CD14-positive monocyte (primary cell): ENCODE results near the gene GPER1. TPM values are rescaled to one million over a fixed set of nuclear protein-coding genes. Genes with fewer than 3 reads are reported as not detected.
A peak's percentile ranks its signal among the peaks of the same experiment; 100 is the strongest.

ENCODE experiments used
- DNase-seq, 3 donors: peaks; one replicate each; pipeline ENCODE4 v3.0.0-alpha.2; 2011 to 2022
- H2AFZ ChIP-seq: 2 replicates; pipeline ENCODE4 v1.6.0; 2012; ENCODE audit warnings: mild to moderate bottlenecking, low read depth, low read length, inconsistent platforms; ENCODE audit not compliant: insufficient read depth, poor library complexity, severe bottlenecking
- H3K27ac ChIP-seq, 2 donors: 1 replicate in 1 of 2; 2 replicates in 1 of 2; pipeline ENCODE4 v1.5.1; 2012 to 2013; ENCODE audit warnings: low read length in 2 of 2, control low read depth in 1 of 2, inconsistent platforms in 1 of 2, low read depth in 1 of 2, mild to moderate bottlenecking in 1 of 2
- H3K27me3 ChIP-seq, 2 donors: one replicate each; pipeline versions ENCODE4 v1.6.0 to v1.6.1; 2011 to 2013; ENCODE audit warnings: low read length in 2 of 2; ENCODE audit not compliant: control insufficient read depth in 2 of 2, insufficient read depth in 2 of 2
- H3K36me3 ChIP-seq, 2 donors: replicated peaks in 1 of 2; 1 replicate in 1 of 2; 2 replicates in 1 of 2; pipeline versions ENCODE4 v1.5.1 to v1.6.1; 2012 to 2013; ENCODE audit warnings: low read length in 2 of 2, control low read depth in 1 of 2, inconsistent platforms in 1 of 2, mild to moderate bottlenecking in 1 of 2; ENCODE audit not compliant: insufficient read depth in 2 of 2, control insufficient read depth in 1 of 2
- H3K4me1 ChIP-seq, 2 donors: 1 replicate in 1 of 2; 2 replicates in 1 of 2; pipeline versions ENCODE4 v1.5.1 to v1.6.1; 2012 to 2013; ENCODE audit warnings: low read length in 2 of 2, control low read depth in 1 of 2, inconsistent platforms in 1 of 2, mild to moderate bottlenecking in 1 of 2, moderate library complexity in 1 of 2; ENCODE audit not compliant: insufficient read depth in 2 of 2, control insufficient read depth in 1 of 2
- H3K4me2 ChIP-seq: replicated peaks from 2 replicates; pipeline ENCODE3; 2012; ENCODE audit warnings: low read length, moderate library complexity, mild to moderate bottlenecking; ENCODE audit not compliant: poor library complexity, severe bottlenecking; ENCODE audit errors: extremely low read depth
- H3K4me3 ChIP-seq, 3 experiments: fragments of 200-600 bp in 1 of 3; sonication (generic) in 1 of 3; replicated peaks in 1 of 3; 1 replicate in 2 of 3; 2 replicates in 1 of 3; pipeline ENCODE4 v1.5.1; 2011 to 2013; ENCODE audit warnings: low read length in 3 of 3, mild to moderate bottlenecking in 3 of 3, control low read depth in 2 of 3, low read depth in 2 of 3, inconsistent platforms in 1 of 3, moderate library complexity in 1 of 3
- H3K79me2 ChIP-seq: 2 replicates; pipeline ENCODE4 v1.6.0; 2012; ENCODE audit warnings: mild to moderate bottlenecking, control low read depth, inconsistent platforms, low read length, moderate library complexity; ENCODE audit not compliant: insufficient read depth
- H3K9ac ChIP-seq: 2 replicates; pipeline ENCODE4 v1.6.0; 2017; ENCODE audit warnings: low read length, mild to moderate bottlenecking; ENCODE audit not compliant: insufficient read depth, poor library complexity, severe bottlenecking
- H3K9me3 ChIP-seq, 2 donors: replicated peaks in 1 of 2; 1 replicate in 1 of 2; 2 replicates in 1 of 2; pipeline versions ENCODE4 v1.5.1 to v1.6.1; 2012 to 2013; ENCODE audit warnings: low read length in 2 of 2, control low read depth in 1 of 2; ENCODE audit not compliant: control insufficient read depth in 1 of 2, insufficient read depth in 1 of 2
- H4K20me1 ChIP-seq: 2 replicates; pipeline ENCODE4 v1.6.0; 2012; ENCODE audit warnings: mild to moderate bottlenecking, low read length, control low read depth, moderate library complexity; ENCODE audit not compliant: insufficient read depth
- H3K27ac Mint-ChIP-seq, 7 donors: one replicate each; pipeline ENCODE4 v1.8.0; 2020; ENCODE audit warnings: mild to moderate bottlenecking in 7 of 7, mixed read lengths in 7 of 7, moderate library complexity in 6 of 7, inconsistent platforms in 2 of 7
- H3K27me3 Mint-ChIP-seq, 3 donors: one replicate each; pipeline ENCODE4 v1.8.0; 2021 to 2022; ENCODE audit warnings: low read depth in 3 of 3, mild to moderate bottlenecking in 3 of 3, mixed read lengths in 3 of 3, moderate library complexity in 3 of 3, inconsistent platforms in 1 of 3
- H3K36me3 Mint-ChIP-seq, 2 donors: one replicate each; pipeline ENCODE4 v1.8.0; 2020; ENCODE audit warnings: mixed read lengths in 2 of 2, inconsistent platforms in 1 of 2, mild to moderate bottlenecking in 1 of 2
- H3K4me1 Mint-ChIP-seq: one replicate; pipeline ENCODE4 v1.8.0; 2020; ENCODE audit warnings: mild to moderate bottlenecking, mixed read lengths
- H3K4me3 Mint-ChIP-seq, 2 donors: one replicate each; pipeline ENCODE4 v1.8.0; 2020; ENCODE audit warnings: mild to moderate bottlenecking in 2 of 2, mixed read lengths in 2 of 2, moderate library complexity in 1 of 2
- H3K9me3 Mint-ChIP-seq, 7 donors: one replicate each; pipeline ENCODE4 v1.8.0; 2020 to 2022; ENCODE audit warnings: mixed read lengths in 7 of 7, mild to moderate bottlenecking in 6 of 7, moderate library complexity in 6 of 7, inconsistent platforms in 2 of 7
- WGBS: methylation state at CpG from one replicate; pipeline ENCODE4 v1.1.5; 2013; ENCODE audit warnings: missing lambda C conversion rate; ENCODE audit not compliant: insufficient coverage; 5-methylcytosine and 5-hydroxymethylcytosine counted together
- intact Hi-C, 2 donors: fragments of 100-400 bp; cut with micrococcal nuclease; formaldehyde crosslinking; loops; one replicate each; pipeline versions ENCODE4 v1.15.0 to v1.15.1; 2023
- polyA plus RNA-seq, 3 donors: library from polyadenylated mRNA; depleted of rRNA in 1 of 3; unstranded in 2 of 3; stranded (reverse) in 1 of 3; fragments of 300-500 nt in 2 of 3; fragments of >200 nt in 1 of 3; fragmentation: Illumina TruSeq in 2 of 3; gene quantifications; 1 replicate in 2 of 3; 2 replicates in 1 of 3; pipeline ENCODE4 v1.2.3, GENCODE V29; 2012 to 2021
- TF ChIP-seq, protein P1 (sequence below): fragments of 200-600 bp; IDR thresholded peaks from one replicate; pipeline ENCODE4 v1.8.0; 2022; ENCODE audit warnings: antibody characterized with exemption, mild to moderate bottlenecking

GPER1 gene
- polyA plus RNA-seq, 3 donors = 0.35 to 10.0 (median 4.1) TPM

GRCh38 chr7:1101563-1102431 is 13.9 kb downstream of the GPER1 start:
- no peaks in the 10 kb centered on the region for H3K27me3 ChIP-seq
- H2AFZ ChIP-seq = no peak overlapping the region
- H3K27ac ChIP-seq = no peak overlapping the region
- no peaks in the 10 kb centered on the region for H3K36me3 ChIP-seq
- Mint-ChIP-seq H3K4me1 (peaks cover 7% of the 10 kb centered on the region), H3K4me3 (no peak overlapping the region), H3K27ac (no peak overlapping the region), H3K9me3 (peaks cover 0 to 4% (median 1%) of the 10 kb centered on the region in 7 donors), H3K36me3 (no peaks in the 10 kb centered on the region), H3K27me3 (peaks cover 0 to 2% (median 1%) of the 10 kb centered on the region in 3 donors)
- TF ChIP-seq, protein P1, sequence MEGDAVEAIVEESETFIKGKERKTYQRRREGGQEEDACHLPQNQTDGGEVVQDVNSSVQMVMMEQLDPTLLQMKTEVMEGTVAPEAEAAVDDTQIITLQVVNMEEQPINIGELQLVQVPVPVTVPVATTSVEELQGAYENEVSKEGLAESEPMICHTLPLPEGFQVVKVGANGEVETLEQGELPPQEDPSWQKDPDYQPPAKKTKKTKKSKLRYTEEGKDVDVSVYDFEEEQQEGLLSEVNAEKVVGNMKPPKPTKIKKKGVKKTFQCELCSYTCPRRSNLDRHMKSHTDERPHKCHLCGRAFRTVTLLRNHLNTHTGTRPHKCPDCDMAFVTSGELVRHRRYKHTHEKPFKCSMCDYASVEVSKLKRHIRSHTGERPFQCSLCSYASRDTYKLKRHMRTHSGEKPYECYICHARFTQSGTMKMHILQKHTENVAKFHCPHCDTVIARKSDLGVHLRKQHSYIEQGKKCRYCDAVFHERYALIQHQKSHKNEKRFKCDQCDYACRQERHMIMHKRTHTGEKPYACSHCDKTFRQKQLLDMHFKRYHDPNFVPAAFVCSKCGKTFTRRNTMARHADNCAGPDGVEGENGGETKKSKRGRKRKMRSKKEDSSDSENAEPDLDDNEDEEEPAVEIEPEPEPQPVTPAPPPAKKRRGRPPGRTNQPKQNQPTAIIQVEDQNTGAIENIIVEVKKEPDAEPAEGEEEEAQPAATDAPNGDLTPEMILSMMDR = no peak
- H3K9ac ChIP-seq = no peak overlapping the region
- H4K20me1 ChIP-seq = no peaks in the 10 kb centered on the region
- peaks cover 9 to 15% of the 10 kb centered on the region in 2 donors for H3K4me1 ChIP-seq
- no peak for DNase-seq
- 97% methylated on average over 41 of the region's 47 CpGs for WGBS
- no peaks in the 10 kb centered on the region for H3K79me2 ChIP-seq
- no peaks in the 10 kb centered on the region for H3K9me3 ChIP-seq
- intact Hi-C loops = no loop called here
- no peak overlapping the region for H3K4me3 ChIP-seq
- H3K4me2 ChIP-seq = no peak overlapping the region

GRCh38 chr7:1103009-1103788 is 15.3 kb downstream of the GPER1 start:
- H3K9me3 ChIP-seq = no peaks in the 10 kb centered on the region
- H3K27me3 ChIP-seq = no peaks in the 10 kb centered on the region
- H3K9me3 Mint-ChIP-seq = peaks cover 0 to 1% (median 0%) of the 10 kb centered on the region in 7 donors
- no peaks in the 10 kb centered on the region for H4K20me1 ChIP-seq
- intact Hi-C loops = no loop called here
- peak overlapping the region; percentile 53 for H3K4me2 ChIP-seq
- peak overlapping the region in 1 of 2 donors; percentile 6 for H3K27ac ChIP-seq
- peak overlapping the region in 1 of 2 donors; percentile 68 for H3K4me3 Mint-ChIP-seq
- no peaks in the 10 kb centered on the region for H3K36me3 ChIP-seq
- H3K4me1 ChIP-seq = peaks cover 9 to 15% of the 10 kb centered on the region in 2 donors
- H3K27me3 Mint-ChIP-seq = peaks cover 0 to 4% (median 2%) of the 10 kb centered on the region in 3 donors
- H3K79me2 ChIP-seq = no peaks in the 10 kb centered on the region
- no peak overlapping the region for H3K9ac ChIP-seq
- H2AFZ ChIP-seq = peak overlapping the region; percentile 59
- peaks cover 7% of the 10 kb centered on the region for H3K4me1 Mint-ChIP-seq
- DNase-seq = peak in 2 of 3 donors; percentile 23 to 52
- no peak overlapping the region for H3K27ac Mint-ChIP-seq
- WGBS = 81% methylated on average over 19 of the region's 34 CpGs
- H3K36me3 Mint-ChIP-seq = no peaks in the 10 kb centered on the region
- H3K4me3 ChIP-seq = peak overlapping the region in 1 of 3 experiments; percentile 49
- TF ChIP-seq, protein P1 = no peak
